Coronary artery (tissue), 2 donors: ENCODE results near the gene REXO5.
"Not testable (repeated sequence)": the region's sequence is repeated elsewhere in the genome, so short reads cannot be mapped to it uniquely, and the experiment has no call there.

Experiments
- DNase-seq: peaks from one replicate; pipeline ENCODE4 v3.0.0-alpha.2; 2017; ENCODE audit warnings: low spot score
- H3K27ac ChIP-seq, 2 donors: fragments of 200-600 bp; sonication (generic); one replicate each; pipeline ENCODE4 v1.5.1; 2016 to 2019
- H3K4me3 ChIP-seq: fragments of 200-600 bp; sonication (generic); 2 replicates; pipeline ENCODE4 v1.5.1; 2016; ENCODE audit warnings: mild to moderate bottlenecking, moderate library complexity
- CTCF ChIP-seq: fragments of 200-600 bp; sonication (generic); IDR thresholded peaks from one replicate; pipeline ENCODE4 v1.5.1; 2019; ENCODE audit warnings: antibody characterized with exemption

Gene REXO5

DNA sequence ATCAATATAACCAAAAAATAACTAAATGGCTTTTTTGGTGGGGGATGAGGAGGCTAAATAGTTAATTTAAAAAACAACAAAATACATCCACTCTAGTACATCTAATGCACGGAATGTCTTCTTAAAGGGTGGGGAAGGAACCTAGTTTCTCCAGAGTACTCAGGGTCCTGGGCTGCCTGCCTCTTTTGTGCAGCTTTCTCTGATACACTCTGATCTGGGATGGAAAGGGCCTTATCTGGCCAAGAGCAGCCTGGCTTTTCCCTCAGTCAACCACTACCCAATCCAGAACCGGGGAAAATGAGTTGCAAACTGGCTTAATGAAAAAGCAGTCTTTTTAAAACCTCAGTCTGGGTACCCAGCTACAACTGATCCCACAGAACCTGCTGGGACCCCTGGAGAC lies 51.0 kb downstream of the REXO5 start:
- Histone ChIP-seq H3K4me3 (no peak overlapping the region), H3K27ac (peak overlapping the region in 1 of 2 donors; percentile 33)
- no peak for DNase-seq
- no peak for TF ChIP-seq CTCF

GRCh38 chr16:20859229-20859628 lies 52.9 kb downstream of the REXO5 start:
- Histone ChIP-seq H3K27ac (peak overlapping the region; percentile 3 to 42), H3K4me3 (no peak overlapping the region)
- no peak for TF ChIP-seq CTCF
- no peak for DNase-seq

DNA sequence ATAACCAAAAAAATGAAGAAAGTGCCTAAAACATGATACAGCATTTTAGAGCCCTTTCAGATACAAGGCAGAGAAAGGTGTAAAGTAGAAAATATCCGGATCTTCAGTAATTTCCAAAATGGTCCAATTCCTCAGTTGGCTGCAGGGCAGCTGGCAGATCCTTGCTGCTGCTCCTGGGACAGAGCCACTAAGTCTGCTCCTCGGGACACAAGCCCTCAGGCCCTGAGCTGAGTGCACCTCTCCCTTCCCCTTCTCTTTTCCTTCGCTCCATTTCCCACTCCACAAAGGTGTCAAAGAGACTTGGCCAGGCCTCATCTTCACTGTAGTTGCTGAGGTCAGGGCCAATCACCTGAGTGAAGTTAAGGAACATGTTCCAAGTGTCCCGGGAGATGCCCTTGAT lies 53.4 kb downstream of the REXO5 start:
- no peak for DNase-seq
- no peak for TF ChIP-seq CTCF
- Histone ChIP-seq H3K4me3 (no peak overlapping the region), H3K27ac (peak overlapping the region; percentile 1 to 79)

DNA sequence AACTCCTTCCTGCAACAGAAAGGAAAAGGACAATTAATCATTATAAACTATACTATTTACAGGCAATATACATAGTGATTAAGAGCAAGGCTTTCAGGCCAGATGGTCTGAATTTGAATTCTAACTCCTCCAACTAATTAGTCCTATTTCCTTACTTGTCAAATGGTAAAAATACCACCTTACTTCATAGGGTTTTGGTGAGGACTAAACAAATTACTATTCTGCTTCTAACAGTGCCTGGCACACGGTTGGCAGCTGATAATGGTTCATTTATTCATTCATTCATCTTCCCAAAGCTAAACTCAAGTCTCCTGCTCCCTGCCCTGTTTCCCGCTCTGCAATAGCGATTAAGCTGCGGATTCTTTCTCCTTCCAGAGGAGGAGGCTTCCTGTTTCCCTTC lies 54.0 kb downstream of the REXO5 start:
- Histone ChIP-seq H3K4me3 (no peak overlapping the region), H3K27ac (peak overlapping the region in 1 of 2 donors; percentile 79)
- no peak for TF ChIP-seq CTCF
- no peak for DNase-seq

DNA sequence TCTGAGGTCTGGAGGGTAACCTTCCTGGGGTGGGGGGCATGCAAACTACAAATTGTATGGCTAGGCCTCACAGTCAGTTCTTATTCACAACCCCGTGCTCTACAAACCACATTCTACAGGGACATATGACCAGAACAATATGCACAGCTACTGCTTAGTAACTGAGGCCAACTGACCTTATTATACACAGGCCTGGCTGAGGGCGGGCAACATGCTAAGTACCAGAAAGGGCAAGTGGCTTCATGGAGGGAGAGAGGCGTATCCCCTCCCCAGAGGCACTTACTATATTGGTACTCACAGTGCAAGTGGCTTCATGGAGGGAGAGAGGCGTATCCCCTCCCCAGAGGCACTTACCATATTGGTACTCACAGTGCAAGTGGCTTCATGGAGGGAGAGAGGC lies 54.7 kb downstream of the REXO5 start:
- not testable (repeated sequence) for H3K4me3 ChIP-seq, DNase-seq
- H3K27ac ChIP-seq = peak overlapping the region in 1 of 2 donors; percentile 52

DNA sequence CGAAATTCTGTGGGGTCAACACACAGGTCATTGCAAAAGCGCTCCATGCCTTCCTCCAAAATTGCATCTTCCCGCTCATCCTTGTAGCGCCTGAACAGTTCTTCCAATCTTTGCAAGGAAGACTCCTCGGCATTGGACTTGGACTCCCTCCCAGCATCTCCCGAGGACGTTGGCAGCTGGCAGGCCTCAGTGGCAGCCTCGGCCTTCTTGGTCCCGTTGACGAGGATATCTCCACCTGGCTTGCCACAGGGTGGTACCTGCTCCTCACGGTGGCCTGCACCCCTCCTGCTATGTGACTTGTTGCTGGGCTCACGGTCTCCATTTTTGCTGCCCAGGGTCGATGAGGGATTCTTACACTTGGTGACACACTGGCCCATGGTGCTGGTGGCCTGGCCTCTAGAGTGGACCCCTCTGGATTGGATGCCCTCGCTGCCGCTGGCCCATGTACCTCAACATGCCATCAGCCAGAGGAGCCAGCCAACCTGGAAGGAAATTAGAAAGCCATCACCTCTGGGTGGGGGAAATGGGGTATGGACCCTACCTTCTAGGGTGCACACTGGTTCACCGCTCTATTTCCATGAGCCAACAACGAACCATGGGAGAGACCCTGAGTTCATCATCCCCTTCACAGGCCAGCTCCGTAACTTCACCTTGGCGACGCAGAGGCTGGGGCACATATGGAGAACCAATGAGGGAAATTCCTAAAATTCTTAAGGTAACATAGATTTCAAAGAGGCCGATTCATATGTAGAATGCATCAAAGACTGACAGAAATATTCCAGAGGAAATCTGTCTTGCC lies 56.0 kb downstream of the REXO5 start:
- DNase-seq = no peak
- H3K4me3 ChIP-seq = no peak overlapping the region
- no peak for TF ChIP-seq CTCF
- H3K27ac ChIP-seq = peak overlapping the region in 1 of 2 donors; percentile 13

DNA sequence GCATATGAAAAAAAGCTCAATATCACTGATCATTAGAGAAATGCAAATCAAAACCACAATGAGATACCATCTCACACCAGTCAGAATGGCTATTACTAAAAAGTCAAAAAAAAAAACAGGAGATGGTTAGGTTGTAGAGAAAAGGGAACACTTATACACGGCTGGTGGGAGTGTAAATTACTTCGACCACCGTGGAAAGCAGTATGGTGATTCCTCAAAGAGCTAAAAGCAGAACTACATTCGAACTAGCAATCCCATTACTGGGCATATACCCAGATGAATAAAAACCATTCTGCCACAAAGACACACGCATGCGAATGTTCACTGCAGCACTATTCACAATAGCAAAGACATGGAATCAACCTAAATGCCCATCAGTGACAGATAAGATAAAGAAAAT lies 58.0 kb downstream of the REXO5 start:
- H3K27ac ChIP-seq, DNase-seq, H3K4me3 ChIP-seq: not testable (repeated sequence)

DNA sequence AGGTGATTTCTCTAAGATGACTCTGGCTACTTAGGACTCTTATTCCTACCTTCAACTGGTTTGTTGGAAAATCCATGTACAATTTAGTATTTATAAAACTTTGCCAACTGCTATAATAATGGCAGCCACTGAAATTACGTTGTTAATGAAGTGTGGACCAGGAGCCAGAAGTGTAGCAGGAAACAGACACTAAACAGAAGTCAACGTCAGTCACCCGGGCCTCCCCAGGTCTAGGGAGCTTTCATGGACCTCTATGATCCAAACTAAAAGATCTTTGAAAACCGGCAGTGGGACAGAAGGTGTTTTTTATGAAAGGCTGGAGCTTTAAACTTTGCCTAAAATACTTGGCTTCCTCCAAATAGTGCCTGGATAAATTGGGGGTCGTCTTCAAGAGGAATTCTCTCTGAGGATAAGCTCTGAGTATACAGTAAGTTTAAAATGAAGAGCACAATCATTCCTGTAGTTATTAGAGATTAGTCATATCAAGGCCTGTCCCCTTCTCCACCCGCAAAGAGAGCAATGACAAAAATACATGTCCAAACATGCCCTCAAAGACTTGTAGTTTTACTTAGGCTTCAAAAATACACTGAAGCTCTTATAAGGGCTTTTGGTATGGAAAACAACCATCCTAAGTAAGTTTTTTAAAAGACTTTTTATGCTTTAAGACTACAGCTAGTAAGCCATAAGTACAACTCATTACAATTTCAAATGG lies 59.2 kb downstream of the REXO5 start:
- H3K4me3 ChIP-seq = no peak overlapping the region
- H3K27ac ChIP-seq = peak overlapping the region; percentile 71 to 81
- DNase-seq = no peak
- no peak for TF ChIP-seq CTCF
